Skeletal muscle satellite cell (primary cell): ENCODE measurements around the gene ETNPPL.

ENCODE experiments used
- H3K27me3 ChIP-seq: 2 replicates; pipeline ENCODE4 v1.7.0; 2013; ENCODE audit warnings: low read length; ENCODE audit not compliant: control insufficient read depth, insufficient read depth
- H3K36me3 ChIP-seq: 2 replicates; pipeline ENCODE4 v1.7.0; 2013; ENCODE audit warnings: mild to moderate bottlenecking, control low read depth, low read length; ENCODE audit not compliant: insufficient read depth
- H3K4me1 ChIP-seq: 2 replicates; pipeline ENCODE4 v1.7.0; 2013; ENCODE audit warnings: low read length; ENCODE audit not compliant: control insufficient read depth, insufficient read depth
- H3K4me2 ChIP-seq: 2 replicates; pipeline ENCODE4 v1.7.0; 2013; ENCODE audit warnings: mild to moderate bottlenecking, low read length
- H3K4me3 ChIP-seq: 2 replicates; pipeline ENCODE4 v1.7.0; 2013; ENCODE audit warnings: low read length
- H3K9ac ChIP-seq: 2 replicates; pipeline ENCODE4 v1.7.0; 2013; ENCODE audit warnings: mild to moderate bottlenecking, low read depth, low read length, moderate library complexity
- H3K9me3 ChIP-seq: replicated peaks from 2 replicates; pipeline ENCODE4 v1.7.0; 2013; ENCODE audit warnings: mild to moderate bottlenecking, control low read depth, low read length

Gene ETNPPL

DNA sequence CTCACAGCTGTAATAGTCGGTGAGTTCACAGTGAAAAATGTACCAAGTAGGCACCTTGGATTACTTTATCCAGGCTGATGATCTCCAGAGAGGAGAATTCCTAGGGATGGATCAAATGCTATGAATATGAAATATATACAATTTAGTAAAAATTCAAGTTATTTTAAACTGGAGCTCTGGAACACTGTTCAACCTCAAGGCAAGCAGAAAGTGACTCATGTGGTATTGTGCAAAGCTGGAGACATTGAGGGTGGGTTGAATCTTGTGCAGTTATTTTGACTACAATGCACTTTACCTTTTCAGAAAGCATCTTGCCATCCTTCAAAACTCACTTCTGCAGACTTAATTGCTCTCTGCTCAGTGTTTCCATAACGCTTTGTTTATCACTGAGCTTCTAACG lies 69.0 kb downstream of the ETNPPL start:
- H3K9me3 ChIP-seq, result no peaks in the 10 kb centered on the region
- H3K27me3 ChIP-seq, result no peaks in the 10 kb centered on the region
- H3K4me2 ChIP-seq, result no peak overlapping the region
- no peaks in the 10 kb centered on the region for H3K36me3 ChIP-seq
- peaks cover 3% of the 10 kb centered on the region for H3K4me1 ChIP-seq
- no peak overlapping the region for H3K9ac ChIP-seq
- H3K4me3 ChIP-seq, result no peak overlapping the region

DNA sequence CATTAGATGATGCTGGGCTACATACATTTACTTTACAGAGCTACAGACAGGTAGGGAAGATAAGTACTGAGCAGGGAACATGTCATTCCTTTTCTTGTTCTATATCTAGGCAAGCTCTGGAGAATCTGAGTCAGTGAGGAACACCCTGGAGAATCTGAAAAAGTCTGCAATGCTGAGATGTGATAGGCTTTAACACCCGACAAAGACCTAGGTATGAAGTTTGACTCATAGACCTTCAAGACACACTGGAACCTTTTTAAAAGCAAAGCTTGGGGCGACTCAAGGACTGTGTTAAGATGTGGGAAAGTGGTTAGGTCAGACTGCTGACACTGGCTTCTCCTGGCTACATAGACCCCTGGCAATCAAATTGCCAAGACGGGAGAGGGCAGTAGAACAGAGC lies 69.6 kb downstream of the ETNPPL start:
- Histone ChIP-seq H3K27me3 (no peaks in the 10 kb centered on the region), H3K9me3 (no peaks in the 10 kb centered on the region), H3K4me1 (peaks cover 3% of the 10 kb centered on the region), H3K9ac (no peak overlapping the region), H3K36me3 (no peaks in the 10 kb centered on the region), H3K4me3 (no peak overlapping the region), H3K4me2 (no peak overlapping the region)
